GM12891 (cell line): Measurements from ENCODE around the gene SRP68.
"Not testable (repeated sequence)": the region's sequence is repeated elsewhere in the genome, so short reads cannot be mapped to it uniquely, and the experiment has no call there.

ENCODE experiments used
- DNase-seq: peaks from one replicate; pipeline ENCODE4 v3.0.0; 2011; ENCODE audit warnings: low spot score; ENCODE audit not compliant: insufficient read length
- FAIRE-seq: peaks from 2 replicates; lab custom pipeline; 2011; peaks lifted over from hg19 to GRCh38; lab: Jason Lieb, UNC
- PAX5 ChIP-seq: IDR thresholded peaks from 2 replicates; pipeline ENCODE4 v1.6.1; 2011; ENCODE audit warnings: low read length, moderate library complexity, mild to moderate bottlenecking; ENCODE audit not compliant: insufficient read depth, severe bottlenecking
- POLR2A ChIP-seq: IDR thresholded peaks from 2 replicates; pipeline ENCODE4 v1.6.1; 2011; ENCODE audit warnings: low read depth, low read length, control low read depth
- POLR2AphosphoS5 ChIP-seq: IDR thresholded peaks from 2 replicates; pipeline ENCODE4 v1.6.1; 2011; ENCODE audit warnings: low read depth, low read length, control low read depth
- POU2F2 ChIP-seq: IDR thresholded peaks from 2 replicates; pipeline ENCODE4 v1.6.1; 2011; ENCODE audit warnings: low read depth, mild to moderate bottlenecking, control low read depth, low read length, moderate library complexity
- SPI1 ChIP-seq: IDR thresholded peaks from 2 replicates; pipeline ENCODE4 v1.6.1; 2011; ENCODE audit warnings: low read depth, low read length, control low read depth
- TAF1 ChIP-seq: IDR thresholded peaks from 2 replicates; pipeline ENCODE4 v1.6.1; 2011; ENCODE audit warnings: low read depth, low read length, control low read depth

SRP68 gene

GRCh38 chr17:76077584-76078110, 5.3 kb upstream of the SRP68 start:
- FAIRE-seq (no peak), DNase-seq (peak; percentile 39)
- TF ChIP-seq TAF1 (no peak), PAX5 (no peak), SPI1 (no peak), POLR2AphosphoS5 (no peak), POLR2A (no peak), POU2F2 (no peak)

GRCh38 chr17:76076765-76077583, 4.7 kb upstream of the SRP68 start:
- peak; percentile 66 for TF ChIP-seq SPI1
- no peak for TF ChIP-seq POLR2A
- DNase-seq: peak; percentile 50
- no peak for FAIRE-seq

- TF ChIP-seq PAX5 (no peak), TAF1 (no peak), SPI1 (no peak), POLR2AphosphoS5 (no peak), POLR2A (no peak), POU2F2 (no peak)
- DNase-seq (peak; percentile 31), FAIRE-seq (no peak)
Measured at GRCh38 chr17:76076146-76076764, 3.9 kb upstream of the SRP68 start.

GRCh38 chr17:76075364-76076145, 3.2 kb upstream of the SRP68 start:
- TF ChIP-seq POLR2AphosphoS5: no peak
- TF ChIP-seq POLR2A: no peak
- TF ChIP-seq PAX5: no peak
- TF ChIP-seq SPI1: no peak
- TF ChIP-seq POU2F2: no peak
- TF ChIP-seq TAF1: no peak
- FAIRE-seq: no peak
- DNase-seq: peak; percentile 21

- no peak for TF ChIP-seq PAX5
- TF ChIP-seq SPI1: 0 out of 2 replicates have a peak, but pooled peaks have one; percentile 3
- FAIRE-seq (no peak), DNase-seq (no peak)
Measured at GRCh38 chr17:76074390-76075363, 2.4 kb upstream of the SRP68 start, which contains the start of gene GALR2. Gene GALR2 (plus strand): TSS chr17:76074781. CDS start chr17:76074884, 103 bp downstream.

- FAIRE-seq (peak; percentile 69), DNase-seq (no peak)
- peak; percentile 46; the same call in 1 of the 2 replicates for TF ChIP-seq TAF1
- TF ChIP-seq SPI1: no peak
Measured at GRCh38 chr17:76071531-76072147, 678 bp downstream of the SRP68 start.

- DNase-seq (no peak), FAIRE-seq (peak; percentile 48)
- TF ChIP-seq SPI1 (no peak), PAX5 (no peak), POLR2A (no peak), POU2F2 (no peak), POLR2AphosphoS5 (no peak), TAF1 (no peak)
Measured at GRCh38 chr17:76065775-76066174, 6.5 kb downstream of the SRP68 start.

- TF ChIP-seq POLR2A (no peak), SPI1 (peak; percentile 83), POU2F2 (no peak), TAF1 (no peak), PAX5 (peak; percentile 80), POLR2AphosphoS5 (no peak)
- DNase-seq (no peak), FAIRE-seq (peak; percentile 95)
Measured at GRCh38 chr17:76063875-76064546, 8.3 kb downstream of the SRP68 start.

GRCh38 chr17:76058264-76058663, 14.1 kb downstream of the SRP68 start:
- FAIRE-seq, DNase-seq: not testable (repeated sequence)
